CD4-positive, alpha-beta T cell treated with Interleukin-17A for 4 hours (primary cell): ENCODE measurements around the gene DMBX1.

Experiments
- DNase-seq: peaks from one replicate; pipeline ENCODE4 v3.0.0-alpha.2; 2020; ENCODE audit warnings: mixed read lengths

The DMBX1 gene

GRCh38 chr1:46484783-46485490, 4.7 kb upstream of the DMBX1 start:
- DNase-seq = no peak

GRCh38 chr1:46485564-46486431, 3.8 kb upstream of the DMBX1 start:
- DNase-seq = no peak

GRCh38 chr1:46486432-46487015, 3.1 kb upstream of the DMBX1 start:
- no peak for DNase-seq

- DNase-seq = no peak
Measured at GRCh38 chr1:46487818-46488218, 1.8 kb upstream of the DMBX1 start.

- DNase-seq = no peak
Measured at GRCh38 chr1:46488343-46489168, 1.1 kb upstream of the DMBX1 start.

GRCh38 chr1:46489169-46489637, 433 bp upstream of the DMBX1 start:
- peak; percentile 12 for DNase-seq

- no peak for DNase-seq
Measured at GRCh38 chr1:46490406-46490655, 695 bp downstream of the DMBX1 start.

- no peak for DNase-seq
Measured at GRCh38 chr1:46490656-46491442, 1.2 kb downstream of the DMBX1 start.

- no peak for DNase-seq
Measured at GRCh38 chr1:46491443-46492268, 2.0 kb downstream of the DMBX1 start.

GRCh38 chr1:46492269-46492853, 2.7 kb downstream of the DMBX1 start:
- DNase-seq = no peak

- no peak for DNase-seq
Measured at GRCh38 chr1:46492871-46493270, 3.2 kb downstream of the DMBX1 start.

GRCh38 chr1:46493316-46494032, 3.8 kb downstream of the DMBX1 start:
- DNase-seq = no peak

GRCh38 chr1:46494910-46495309, 5.3 kb downstream of the DMBX1 start:
- DNase-seq = no peak

- DNase-seq = no peak
Measured at GRCh38 chr1:46495778-46496177, 6.1 kb downstream of the DMBX1 start.

- DNase-seq = no peak
Measured at GRCh38 chr1:46496505-46496904, 6.9 kb downstream of the DMBX1 start.

- DNase-seq = no peak
Measured at GRCh38 chr1:46497020-46497419, 7.4 kb downstream of the DMBX1 start.

GRCh38 chr1:46497665-46498064, 8.0 kb downstream of the DMBX1 start:
- DNase-seq = no peak

GRCh38 chr1:46501528-46501927, 11.9 kb downstream of the DMBX1 start:
- DNase-seq = no peak

GRCh38 chr1:46503421-46503820, 13.8 kb downstream of the DMBX1 start:
- no peak for DNase-seq
